Inflammatory macrophage treated with lipopolysaccharide for 1 hour (primary cell): ENCODE results near the gene MEI1.
"Not testable (repeated sequence)": the region's sequence is repeated elsewhere in the genome, so short reads cannot be mapped to it uniquely, and the experiment has no call there.

Experiments
- DNase-seq, 2 donors: peaks; one replicate each; pipeline ENCODE4 v3.0.0-alpha.2; 2020 to 2022

Gene MEI1, protein sequence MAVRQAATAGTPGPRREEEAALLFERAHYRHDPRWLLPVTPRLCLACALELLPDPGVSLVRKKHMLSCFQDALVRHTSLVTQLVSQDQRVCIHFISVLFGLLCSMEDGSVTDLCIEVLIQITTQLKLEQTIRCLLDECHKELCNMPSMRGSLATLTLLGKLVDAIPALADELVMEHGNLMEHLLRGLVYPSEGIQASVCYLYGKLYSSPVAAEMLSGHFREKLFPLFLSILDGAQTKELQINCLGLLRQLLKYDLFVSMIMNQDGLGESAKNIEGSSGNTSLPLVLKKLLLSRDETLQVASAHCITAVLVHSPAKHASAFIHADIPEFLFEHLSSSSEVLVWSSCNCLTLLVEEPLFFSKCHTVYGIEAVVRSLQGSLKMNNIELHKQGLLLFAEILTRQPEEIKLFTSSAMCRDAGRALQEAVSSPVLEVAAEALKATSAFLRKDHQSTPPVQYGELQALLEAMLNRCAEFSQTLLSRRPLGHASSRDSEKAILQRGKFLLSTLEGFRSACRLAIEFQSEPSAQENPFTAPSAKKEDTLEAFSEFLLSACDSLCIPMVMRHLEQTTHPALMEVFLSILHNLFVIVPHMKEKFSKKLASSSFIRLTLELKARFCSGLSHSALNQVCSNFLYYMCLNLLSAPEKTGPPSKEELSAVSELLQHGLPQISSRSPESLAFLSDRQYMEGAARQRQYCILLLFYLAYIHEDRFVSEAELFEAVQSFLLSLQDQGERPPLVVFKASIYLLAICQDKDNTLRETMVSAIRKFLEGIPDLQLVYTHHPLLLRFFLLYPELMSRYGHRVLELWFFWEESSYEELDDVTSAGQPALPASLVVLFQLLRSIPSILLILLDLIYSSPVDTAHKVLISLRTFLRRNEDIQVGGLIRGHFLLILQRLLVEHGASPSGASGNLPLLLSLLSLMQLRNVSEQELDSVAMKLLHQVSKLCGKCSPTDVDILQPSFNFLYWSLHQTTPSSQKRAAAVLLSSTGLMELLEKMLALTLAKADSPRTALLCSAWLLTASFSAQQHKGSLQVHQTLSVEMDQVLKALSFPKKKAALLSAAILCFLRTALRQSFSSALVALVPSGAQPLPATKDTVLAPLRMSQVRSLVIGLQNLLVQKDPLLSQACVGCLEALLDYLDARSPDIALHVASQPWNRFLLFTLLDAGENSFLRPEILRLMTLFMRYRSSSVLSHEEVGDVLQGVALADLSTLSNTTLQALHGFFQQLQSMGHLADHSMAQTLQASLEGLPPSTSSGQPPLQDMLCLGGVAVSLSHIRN

GRCh38 chr22:41699264-41700107, at the start of gene MEI1:
Gene MEI1, plus strand, starts transcription at chr22:41699503. Its CDS starts 36 bp downstream, at chr22:41699539.
- peak; percentile 68 to 81 for DNase-seq

- no peak for DNase-seq
Measured at GRCh38 chr22:41650229-41650628, 49.1 kb upstream of the MEI1 start.

DNA sequence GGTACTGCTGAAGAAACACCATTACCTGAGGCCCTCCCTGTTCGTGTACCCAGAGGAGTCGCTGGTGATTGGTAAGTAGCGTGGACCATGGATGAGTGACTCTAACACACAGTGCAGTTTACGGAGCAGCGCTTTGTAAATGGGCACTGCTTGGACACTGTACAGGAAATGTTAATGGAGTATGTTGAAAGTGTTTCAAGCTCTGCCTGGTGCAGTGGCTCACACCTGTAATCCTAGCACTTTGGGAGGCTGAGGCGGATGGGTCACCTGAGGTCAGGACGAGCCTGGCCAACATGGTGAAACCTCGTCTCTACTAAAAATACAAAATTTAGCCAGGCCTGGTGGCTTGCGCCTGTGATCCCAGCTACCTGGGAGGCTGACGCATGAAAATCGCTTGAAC, 48.5 kb upstream of the MEI1 start:
- DNase-seq = no peak

GRCh38 chr22:41654322-41654721, 45.0 kb upstream of the MEI1 start:
- DNase-seq = no peak

DNA sequence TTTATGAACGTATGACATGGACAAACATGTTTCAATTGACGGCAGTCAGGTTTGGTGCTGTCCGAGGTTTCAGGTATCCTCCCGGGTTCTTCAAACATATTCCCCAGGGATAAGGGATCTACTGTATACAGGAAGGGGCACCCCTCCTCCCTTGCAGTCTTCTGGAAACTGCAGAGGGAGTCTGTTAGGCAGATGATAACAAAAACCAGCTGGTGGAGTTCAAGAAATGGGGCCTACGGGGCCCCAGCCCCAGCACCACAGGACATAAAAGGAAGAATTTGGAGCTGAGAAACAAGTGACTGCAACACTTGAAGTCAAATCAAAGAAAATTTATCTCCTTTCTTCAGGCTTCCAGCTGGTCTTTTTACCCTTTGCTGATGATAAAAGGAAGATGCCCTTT, 42.7 kb upstream of the MEI1 start:
- no peak for DNase-seq

- DNase-seq = no peak
Measured at GRCh38 chr22:41657709-41658108, 41.6 kb upstream of the MEI1 start.

GRCh38 chr22:41658869-41659268, 40.4 kb upstream of the MEI1 start:
- DNase-seq = no peak

DNA sequence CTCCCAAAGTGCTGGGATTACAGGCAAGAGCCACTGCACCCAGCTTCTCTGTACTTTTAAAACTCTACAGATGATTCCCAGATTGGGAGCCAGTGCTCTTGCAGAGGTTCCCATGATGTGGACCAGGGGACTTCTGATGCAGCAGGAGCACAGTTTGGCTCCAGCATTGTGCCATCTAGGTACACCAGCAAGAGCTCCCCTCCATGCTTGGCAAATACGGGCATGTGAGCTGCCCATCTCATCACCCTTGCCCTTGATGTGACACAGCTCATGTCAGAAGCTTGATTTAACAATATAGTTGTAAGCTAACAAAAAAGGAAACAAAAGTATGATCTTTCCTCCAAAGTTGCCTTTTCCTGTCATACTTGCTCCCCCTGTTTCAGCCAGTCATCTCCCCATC, 39.4 kb upstream of the MEI1 start:
- no peak for DNase-seq

- DNase-seq = no peak
Measured at GRCh38 chr22:41660416-41660815, 38.9 kb upstream of the MEI1 start.

DNA sequence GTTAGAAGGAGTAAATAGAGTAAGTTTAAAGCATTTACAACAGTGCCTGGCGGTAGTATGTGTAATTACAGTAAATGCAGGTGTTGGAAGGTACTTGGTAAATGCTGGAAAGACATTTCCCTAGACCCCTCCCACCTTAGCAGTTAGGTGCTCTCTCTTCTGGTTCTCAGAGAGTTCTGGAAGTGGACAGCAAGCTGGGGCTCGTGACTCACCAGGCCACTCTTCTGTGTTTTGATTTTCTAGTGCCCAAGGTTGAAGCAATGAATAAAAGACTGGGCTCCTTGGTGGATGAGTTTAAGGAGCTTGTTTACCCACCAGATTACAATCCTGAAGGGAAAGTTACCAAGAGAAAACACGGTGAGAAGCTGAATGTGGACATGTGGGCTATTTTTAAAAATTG, 38.2 kb upstream of the MEI1 start:
- no peak for DNase-seq

GRCh38 chr22:41661713-41662112, 37.6 kb upstream of the MEI1 start:
- no peak for DNase-seq

- not testable (repeated sequence) for DNase-seq
Measured at GRCh38 chr22:41663594-41663993, 35.7 kb upstream of the MEI1 start.

DNA sequence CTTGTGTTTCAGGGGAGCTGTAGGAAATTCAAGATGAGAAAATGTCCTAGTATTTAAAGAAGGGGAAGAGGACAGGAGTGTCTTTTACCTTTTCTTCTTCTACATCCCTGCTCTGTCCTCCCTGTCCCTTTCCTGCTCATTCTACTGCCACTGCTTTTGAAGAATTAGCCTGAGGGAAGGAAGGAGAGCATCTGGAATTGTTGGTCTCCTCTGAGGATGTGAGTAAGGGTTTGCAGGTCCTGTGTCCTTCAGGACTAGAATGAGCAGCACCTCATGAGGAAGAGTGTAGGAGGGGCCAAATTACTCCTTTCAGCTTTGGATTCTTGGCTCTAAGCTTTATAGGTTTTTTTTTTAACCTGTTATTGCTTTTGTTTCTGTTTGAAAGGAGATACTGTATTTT, 34.8 kb upstream of the MEI1 start:
- DNase-seq = no peak

DNA sequence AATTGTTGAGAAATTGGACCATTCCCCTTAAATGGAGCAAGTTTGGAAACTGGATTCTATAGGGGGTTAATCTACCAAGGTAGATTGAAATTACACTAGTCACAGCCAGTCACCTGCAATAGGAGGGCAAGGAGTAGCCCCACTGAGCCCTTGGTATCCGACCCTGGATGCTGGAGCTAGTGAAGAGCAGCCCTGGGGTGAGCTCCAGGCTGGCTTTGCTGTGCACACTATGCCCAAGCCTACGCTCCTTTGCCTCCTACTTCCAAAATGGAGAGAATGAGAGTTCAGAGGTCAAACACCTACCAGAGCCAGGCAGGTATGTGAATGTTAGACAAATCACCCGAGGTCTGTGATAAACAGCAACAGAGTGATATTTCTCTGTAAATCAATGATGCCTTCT, 34.4 kb upstream of the MEI1 start:
- no peak for DNase-seq

GRCh38 chr22:41668971-41669911, 30.1 kb upstream of the MEI1 start:
- DNase-seq = no peak

- DNase-seq = not testable (repeated sequence)
Measured at GRCh38 chr22:41672096-41672495, 27.2 kb upstream of the MEI1 start.

- no peak for DNase-seq
Measured at GRCh38 chr22:41672780-41673509, 26.4 kb upstream of the MEI1 start.

DNA sequence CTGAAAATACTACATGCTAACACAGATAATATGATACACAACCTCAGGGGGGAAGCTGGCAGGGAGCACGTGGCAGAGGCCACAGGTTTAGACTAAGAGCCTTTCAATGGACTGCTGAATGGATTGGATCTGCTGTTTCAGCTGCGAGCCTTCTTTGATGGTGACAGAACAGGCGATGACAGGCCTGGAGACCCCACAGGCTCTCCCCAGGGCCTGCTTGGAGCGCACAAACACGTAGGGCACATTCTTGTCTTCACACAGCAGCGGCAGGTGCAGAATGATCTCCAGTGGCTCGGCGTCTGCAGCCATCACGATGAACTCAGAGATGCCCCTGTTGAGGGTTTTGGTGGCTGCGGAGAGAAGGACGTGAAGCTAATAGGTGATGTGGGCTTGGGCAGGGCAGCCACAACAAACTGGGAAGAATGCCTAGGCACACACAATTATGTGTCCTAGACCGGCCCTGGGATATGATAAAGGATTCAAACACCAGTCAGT, 24.4 kb upstream of the MEI1 start:
- no peak for DNase-seq

DNA sequence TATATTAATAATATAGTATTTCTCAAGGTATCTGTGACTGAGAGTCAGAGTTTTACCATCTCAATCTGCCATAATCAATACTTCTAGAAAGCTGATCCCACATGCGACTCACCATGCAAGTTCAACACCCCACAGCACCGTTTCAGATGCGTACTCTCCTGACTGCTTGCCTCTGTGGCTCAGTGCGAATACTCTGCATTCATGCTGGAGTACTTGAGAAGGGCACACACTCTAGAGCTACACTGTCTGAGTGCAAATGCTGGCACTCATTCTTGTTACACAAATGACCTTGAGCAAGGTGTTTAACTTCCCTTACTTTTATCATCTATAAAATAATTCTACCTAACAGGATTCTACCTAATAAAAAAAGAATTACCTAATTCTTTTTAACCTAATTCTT, 23.2 kb upstream of the MEI1 start:
- no peak for DNase-seq

- DNase-seq = no peak
Measured at GRCh38 chr22:41681616-41682015, 17.7 kb upstream of the MEI1 start.
